Thyroid gland (tissue), 4 donors: Measurements from ENCODE around the gene KCNJ3. TPM values are rescaled to one million over a fixed set of nuclear protein-coding genes. Genes with fewer than 3 reads are reported as not detected.

Experiments used
- DNase-seq, 2 donors: peaks; one replicate each; pipeline ENCODE4 v3.0.0-alpha.2; 2019
- H3K27ac ChIP-seq, 3 donors: fragments of 200-600 bp; sonication (generic); 1 replicate in 2 of 3; 2 replicates in 1 of 3; pipeline ENCODE4 v1.5.1; 2016 to 2019; ENCODE audit warnings: mild to moderate bottlenecking in 1 of 3, moderate library complexity in 1 of 3
- H3K27me3 ChIP-seq: fragments of 200-600 bp; sonication (generic); one replicate; pipeline ENCODE4 v1.5.1; 2019
- H3K36me3 ChIP-seq, 2 donors: fragments of 200-600 bp; sonication (generic); one replicate each; pipeline ENCODE4 v1.5.1; 2016 to 2019
- H3K4me1 ChIP-seq, 2 donors: fragments of 200-600 bp; sonication (generic); one replicate each; pipeline ENCODE4 v1.5.1; 2017 to 2019
- H3K4me3 ChIP-seq, 3 donors: fragments of 200-600 bp; sonication (generic); replicated peaks in 1 of 3; 1 replicate in 2 of 3; 2 replicates in 1 of 3; pipeline ENCODE4 v1.5.1; 2016; ENCODE audit warnings: mild to moderate bottlenecking in 1 of 3
- H3K9me3 ChIP-seq: fragments of 200-600 bp; sonication (generic); one replicate; pipeline ENCODE4 v1.5.1; 2017
- POLR2A ChIP-seq, 2 donors: fragments of 450-650 bp; IDR thresholded peaks; one replicate each; pipeline ENCODE4 v1.6.1; 2017; ENCODE audit warnings: antibody characterized with exemption in 2 of 2, mild to moderate bottlenecking in 2 of 2, moderate library complexity in 1 of 2
- WGBS, 2 donors: methylation state at CpG; one replicate each; pipeline ENCODE4 v1.1.5; 2017; 5-methylcytosine and 5-hydroxymethylcytosine counted together
- intact Hi-C: fragments of 100-400 bp; cut with DNase I; formaldehyde crosslinking; loops from one replicate; pipeline ENCODE4 v1.15.1; 2023
- total RNA-seq, 4 donors: library from RNA; depleted of rRNA; stranded (reverse); fragments of >200 nt; gene quantifications; one replicate each; pipeline ENCODE4 v1.2.3, GENCODE V29; 2016
- TF ChIP-seq, protein P1 (sequence below), 6 experiments: fragments of 200-600 bp in 3 of 6; fragments of 450-650 bp in 3 of 6; sonication (generic) in 3 of 6; IDR thresholded peaks; one replicate each; pipeline ENCODE4 v1.5.1; 2016 to 2019; ENCODE audit warnings: antibody characterized with exemption in 6 of 6, mild to moderate bottlenecking in 2 of 6, inconsistent platforms in 1 of 6, moderate library complexity in 1 of 6

Gene KCNJ3
- total RNA-seq, 4 donors from 2014 or later: not detected

- Histone ChIP-seq H3K9me3 (no peaks in the 10 kb centered on the region), H3K36me3 (no peaks in the 10 kb centered on the region), H3K4me1 (no peaks in the 10 kb centered on the region), H3K27me3 (no peaks in the 10 kb centered on the region), H3K4me3 (no peak overlapping the region), H3K27ac (no peak overlapping the region)
- 70 to 76% methylated on average over 3 of the region's 3 CpGs for WGBS, 2 donors
- intact Hi-C loops: no loop called here
- no peak for TF ChIP-seq POLR2A (IDR thresholded peaks at IDR 0.05)
- TF ChIP-seq, protein P1, sequence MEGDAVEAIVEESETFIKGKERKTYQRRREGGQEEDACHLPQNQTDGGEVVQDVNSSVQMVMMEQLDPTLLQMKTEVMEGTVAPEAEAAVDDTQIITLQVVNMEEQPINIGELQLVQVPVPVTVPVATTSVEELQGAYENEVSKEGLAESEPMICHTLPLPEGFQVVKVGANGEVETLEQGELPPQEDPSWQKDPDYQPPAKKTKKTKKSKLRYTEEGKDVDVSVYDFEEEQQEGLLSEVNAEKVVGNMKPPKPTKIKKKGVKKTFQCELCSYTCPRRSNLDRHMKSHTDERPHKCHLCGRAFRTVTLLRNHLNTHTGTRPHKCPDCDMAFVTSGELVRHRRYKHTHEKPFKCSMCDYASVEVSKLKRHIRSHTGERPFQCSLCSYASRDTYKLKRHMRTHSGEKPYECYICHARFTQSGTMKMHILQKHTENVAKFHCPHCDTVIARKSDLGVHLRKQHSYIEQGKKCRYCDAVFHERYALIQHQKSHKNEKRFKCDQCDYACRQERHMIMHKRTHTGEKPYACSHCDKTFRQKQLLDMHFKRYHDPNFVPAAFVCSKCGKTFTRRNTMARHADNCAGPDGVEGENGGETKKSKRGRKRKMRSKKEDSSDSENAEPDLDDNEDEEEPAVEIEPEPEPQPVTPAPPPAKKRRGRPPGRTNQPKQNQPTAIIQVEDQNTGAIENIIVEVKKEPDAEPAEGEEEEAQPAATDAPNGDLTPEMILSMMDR (IDR thresholded peaks at IDR 0.05): no peak
- no peak for DNase-seq
These were observed 24.8 kb upstream of the KCNJ3 start for GRCh38 chr2:154673694-154674093.

GRCh38 chr2:154677401-154677800, 21.1 kb upstream of the KCNJ3 start:
- no peak for DNase-seq
- Histone ChIP-seq H3K36me3 (no peaks in the 10 kb centered on the region), H3K9me3 (no peaks in the 10 kb centered on the region), H3K4me1 (no peaks in the 10 kb centered on the region), H3K4me3 (no peak overlapping the region), H3K27ac (no peak overlapping the region), H3K27me3 (no peaks in the 10 kb centered on the region)
- intact Hi-C loops: no loop called here
- WGBS, 2 donors: 88 to 94% methylated on average over 3 of the region's 3 CpGs
- TF ChIP-seq POLR2A (IDR thresholded peaks at IDR 0.05): no peak
- TF ChIP-seq, protein P1 (IDR thresholded peaks at IDR 0.05): no peak

GRCh38 chr2:154681741-154682140, 16.8 kb upstream of the KCNJ3 start:
- no peak overlapping the region for H3K4me3 ChIP-seq
- H3K4me1 ChIP-seq: no peaks in the 10 kb centered on the region
- intact Hi-C loops: no loop called here
- H3K27me3 ChIP-seq: no peaks in the 10 kb centered on the region
- no peaks in the 10 kb centered on the region for H3K9me3 ChIP-seq
- H3K27ac ChIP-seq: no peak overlapping the region
- WGBS, 2 donors: 87 to 91% methylated on average over 2 of the region's 2 CpGs
- no peak for DNase-seq
- no peak for TF ChIP-seq POLR2A (IDR thresholded peaks at IDR 0.05)
- TF ChIP-seq, protein P1 (IDR thresholded peaks at IDR 0.05): no peak
- H3K36me3 ChIP-seq: no peaks in the 10 kb centered on the region

GRCh38 chr2:154686162-154686561, 12.3 kb upstream of the KCNJ3 start:
- intact Hi-C loops: no loop called here
- TF ChIP-seq, protein P1 (IDR thresholded peaks at IDR 0.05): no peak
- TF ChIP-seq POLR2A (IDR thresholded peaks at IDR 0.05): no peak

DNA sequence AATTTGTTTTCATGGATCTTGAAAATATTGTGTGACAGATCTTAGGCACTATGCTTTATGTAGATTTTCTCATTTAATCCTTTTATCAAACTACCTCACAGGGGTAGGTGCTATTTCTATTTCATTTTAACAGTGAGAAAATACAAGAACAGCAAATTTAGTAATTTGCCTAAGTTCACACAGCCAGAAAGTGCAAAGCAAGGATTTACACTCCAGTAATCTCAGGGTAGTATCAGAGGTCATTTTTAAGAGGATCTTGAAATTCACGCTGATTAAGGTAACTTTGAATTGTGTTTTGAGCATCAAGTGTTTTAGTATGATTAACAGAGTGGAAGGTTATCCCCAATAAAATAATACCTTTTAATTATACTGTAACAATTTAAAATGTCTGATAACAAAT, 10.1 kb upstream of the KCNJ3 start:
- DNase-seq: no peak
- Histone ChIP-seq H3K4me3 (no peak overlapping the region), H3K27me3 (no peaks in the 10 kb centered on the region), H3K4me1 (no peaks in the 10 kb centered on the region), H3K27ac (no peak overlapping the region), H3K9me3 (no peaks in the 10 kb centered on the region), H3K36me3 (no peaks in the 10 kb centered on the region)
- intact Hi-C loops: no loop called here
- TF ChIP-seq, protein P1 (IDR thresholded peaks at IDR 0.05): no peak
- TF ChIP-seq POLR2A (IDR thresholded peaks at IDR 0.05): no peak
- WGBS, 2 donors: 58 to 61% methylated on average over 1 of the region's 1 CpG

More at GRCh38 chr2:154686162-154686561, 12.3 kb upstream of the KCNJ3 start:
- 80 to 86% methylated on average over 3 of the region's 3 CpGs for WGBS, 2 donors
- H3K4me3 ChIP-seq: no peak overlapping the region
- H3K4me1 ChIP-seq: no peaks in the 10 kb centered on the region
- H3K36me3 ChIP-seq: no peaks in the 10 kb centered on the region
- no peaks in the 10 kb centered on the region for H3K9me3 ChIP-seq
- DNase-seq: no peak
- no peaks in the 10 kb centered on the region for H3K27me3 ChIP-seq
- no peak overlapping the region for H3K27ac ChIP-seq
